ENCODE measurements around the gene ASGR2. TPM values are rescaled to one million over a fixed set of nuclear protein-coding genes. Genes with fewer than 3 reads are reported as not detected.

The ASGR2 gene
- total RNA-seq, 1 donor from 2014 or later = not detected

DNA sequence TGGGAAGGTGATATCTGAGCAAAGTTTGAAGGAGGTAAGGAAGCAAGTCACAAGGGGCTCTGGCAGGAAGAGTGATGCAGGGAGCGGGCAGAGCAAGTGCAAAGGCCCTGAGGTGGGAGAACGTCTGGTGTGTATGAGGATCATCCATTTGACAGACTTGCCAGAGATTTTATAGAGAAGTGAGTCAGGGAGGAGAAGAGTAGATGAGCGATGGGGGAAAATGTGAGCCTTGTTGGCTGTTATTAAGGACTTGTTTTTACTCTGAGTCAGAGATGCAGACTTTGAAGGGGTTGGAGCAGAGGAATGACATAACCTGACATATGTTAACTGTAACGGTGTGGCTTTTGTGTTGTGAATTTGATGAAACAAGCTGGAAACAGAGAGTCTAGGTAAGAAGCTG lies 31.0 kb downstream of the ASGR2 start:
- intact Hi-C loops (cut with micrococcal nuclease) = no loop called here
- Mint-ChIP-seq H3K27me3 (ENCODE audit: low read depth) (peaks cover 14% of the 10 kb centered on the region), H3K4me1 (ENCODE audit: low read depth) (peaks cover 15% of the 10 kb centered on the region), H3K9me3 (no peaks in the 10 kb centered on the region), H3K27ac (no peak overlapping the region), H3K36me3 (ENCODE audit: low read depth) (no peaks in the 10 kb centered on the region), H3K4me3 (ENCODE audit: low read depth) (no peak overlapping the region)
- no peak for DNase-seq (ENCODE audit: low spot score)

DNA sequence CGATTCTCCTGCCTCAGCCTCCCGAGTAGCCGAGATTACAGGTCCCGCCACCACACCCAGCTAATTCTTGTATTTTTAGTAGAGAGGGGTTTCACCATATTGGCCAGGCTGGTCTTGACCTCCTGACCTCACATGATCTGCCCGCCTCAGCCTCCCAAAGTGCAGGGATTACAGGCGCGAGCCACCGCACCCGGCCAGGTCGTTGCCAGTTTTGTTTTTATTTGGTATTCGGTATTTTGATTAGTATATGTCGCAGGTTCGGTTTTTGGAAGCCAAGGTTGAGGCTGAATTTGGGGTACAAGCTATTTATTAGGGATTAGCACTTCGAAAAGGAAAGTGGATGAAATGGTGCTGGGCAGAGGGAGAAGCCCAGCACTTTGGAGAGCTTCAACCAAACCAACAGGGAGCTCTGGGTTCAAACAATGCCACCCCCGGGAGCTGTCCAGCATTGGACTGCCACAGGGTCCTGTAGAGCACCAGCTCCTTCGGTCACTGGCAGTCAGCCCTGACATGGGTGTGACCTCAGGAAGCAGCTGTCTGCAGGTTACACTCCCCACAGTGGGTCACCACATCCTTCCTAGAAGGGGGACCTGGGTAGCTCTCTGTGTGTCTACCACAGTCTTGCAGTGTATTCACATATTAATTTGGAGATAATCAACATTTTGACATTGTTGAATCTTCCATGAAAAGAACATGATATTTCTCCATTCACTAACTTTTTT lies 33.1 kb downstream of the ASGR2 start:
- H3K4me3 Mint-ChIP-seq (ENCODE audit: low read depth) = no peak overlapping the region
- DNase-seq (ENCODE audit: low spot score) = peak; percentile 23
- no peaks in the 10 kb centered on the region for H3K36me3 Mint-ChIP-seq (ENCODE audit: low read depth)
- no peak overlapping the region for H3K27ac Mint-ChIP-seq
- no peaks in the 10 kb centered on the region for H3K9me3 Mint-ChIP-seq
- intact Hi-C loops (cut with micrococcal nuclease) = no loop called here
- H3K27me3 Mint-ChIP-seq (ENCODE audit: low read depth) = peaks cover 14% of the 10 kb centered on the region
- peaks cover 15% of the 10 kb centered on the region for H3K4me1 Mint-ChIP-seq (ENCODE audit: low read depth)

DNA sequence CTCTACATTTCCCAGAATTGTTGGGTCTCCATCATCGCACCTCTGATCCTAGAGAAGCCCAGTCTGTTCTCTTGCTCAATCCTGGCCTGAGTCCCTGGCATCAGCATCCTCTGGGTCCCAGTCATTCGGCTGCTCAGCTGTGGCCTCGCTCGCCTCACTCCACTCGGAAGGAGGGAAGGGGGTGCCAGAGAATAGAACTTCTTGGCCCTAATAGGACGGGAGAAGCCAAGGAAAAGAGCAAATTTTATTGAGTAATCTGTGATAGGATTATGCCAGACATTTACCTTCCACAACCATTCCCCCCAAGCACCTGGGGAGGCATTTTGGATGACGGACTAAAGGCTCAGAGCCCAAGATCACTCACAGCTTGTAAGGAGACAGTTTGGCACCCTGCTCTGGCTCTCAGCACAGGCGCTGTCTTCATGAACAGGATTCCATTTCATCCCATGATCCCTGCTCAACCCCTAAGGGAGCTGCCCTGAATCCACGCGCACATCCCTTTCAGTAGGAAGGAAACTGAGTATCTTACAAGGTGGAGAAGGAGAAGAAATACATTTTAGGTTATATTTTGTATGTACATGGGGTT lies 34.1 kb downstream of the ASGR2 start:
- Mint-ChIP-seq H3K4me3 (ENCODE audit: low read depth) (no peak overlapping the region), H3K4me1 (ENCODE audit: low read depth) (peaks cover 15% of the 10 kb centered on the region), H3K9me3 (no peaks in the 10 kb centered on the region), H3K36me3 (ENCODE audit: low read depth) (no peaks in the 10 kb centered on the region), H3K27me3 (ENCODE audit: low read depth) (peaks cover 14% of the 10 kb centered on the region), H3K27ac (no peak overlapping the region)
- DNase-seq (ENCODE audit: low spot score) = no peak
- intact Hi-C loops (cut with micrococcal nuclease) = no loop called here

DNA sequence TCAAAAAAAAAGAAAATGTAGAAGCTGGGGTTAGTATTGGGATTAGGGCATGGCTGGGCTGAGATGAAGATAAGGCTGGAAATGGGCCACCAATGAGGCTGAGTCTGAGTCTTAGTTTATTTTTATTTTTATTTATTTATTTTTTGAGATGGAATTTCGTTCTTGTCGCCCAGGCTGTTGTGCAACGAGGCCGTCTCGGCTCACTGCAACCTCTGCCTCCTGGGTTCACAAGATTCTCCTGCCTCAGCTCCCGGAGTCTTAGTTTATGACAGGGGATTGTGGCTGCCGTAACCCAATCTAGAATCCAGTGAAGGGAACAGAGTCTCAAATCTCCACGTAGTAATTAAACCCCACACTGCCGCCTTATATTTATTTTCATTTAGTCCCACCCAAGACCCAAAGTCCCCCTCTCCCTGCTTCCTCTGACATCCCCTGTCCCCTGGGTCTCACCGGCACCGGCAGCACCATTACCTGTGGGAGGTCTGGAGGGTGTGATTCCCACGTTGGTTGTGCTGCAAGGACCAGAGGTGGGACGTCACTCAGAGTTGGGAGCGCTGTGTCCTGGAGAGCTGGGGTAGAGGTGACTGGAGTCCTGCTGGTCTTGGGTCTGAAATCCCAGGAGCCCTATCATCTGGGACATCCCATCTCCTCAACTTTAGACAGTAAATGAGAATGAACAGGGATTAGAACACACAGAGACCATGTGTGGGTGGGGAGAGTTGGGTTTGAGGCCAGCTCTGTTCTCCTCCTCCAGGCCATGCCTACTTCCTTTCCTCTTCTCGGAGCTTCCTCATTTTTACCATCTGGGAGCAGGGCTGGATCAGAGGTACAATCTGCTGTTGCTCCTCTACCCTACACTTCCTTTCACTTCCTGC lies 34.8 kb downstream of the ASGR2 start, which contains the start of gene CLEC10A:
TSS of gene CLEC10A (minus strand) at position 671 of the 875 bp plus-strand sequence. CDS start 1,439 bp downstream, outside the sequence.
- intact Hi-C loops (cut with micrococcal nuclease) = no loop called here
- Mint-ChIP-seq H3K36me3 (ENCODE audit: low read depth) (no peaks in the 10 kb centered on the region), H3K4me3 (ENCODE audit: low read depth) (no peak within 1 kb of the TSS), H3K27me3 (ENCODE audit: low read depth) (peaks cover 14% of the 10 kb centered on the region), H3K9me3 (no peaks in the 10 kb centered on the region), H3K4me1 (ENCODE audit: low read depth) (peaks cover 15% of the 10 kb centered on the region), H3K27ac (no peak within 1 kb of the TSS)
- no peak for DNase-seq (ENCODE audit: low spot score)

DNA sequence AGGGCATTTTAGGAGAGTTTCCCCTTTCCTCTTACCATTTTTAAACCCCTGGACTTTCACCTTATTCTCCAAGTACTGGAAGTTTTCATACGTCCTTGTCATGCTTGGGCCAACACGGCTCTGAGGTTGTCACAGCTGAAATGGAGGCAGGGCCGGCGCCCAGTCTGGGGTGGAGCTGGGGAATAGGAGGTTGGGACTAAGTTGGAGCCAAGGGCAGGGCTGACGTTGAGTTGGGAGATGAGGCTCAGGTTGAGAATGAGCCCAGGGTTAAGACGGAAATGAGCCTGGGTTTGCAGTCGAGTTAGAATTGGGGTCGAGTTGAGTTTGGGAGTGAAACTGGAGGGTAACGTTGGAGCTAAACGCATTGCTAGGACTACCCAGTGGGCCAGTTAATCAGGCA lies 35.9 kb downstream of the ASGR2 start:
- H3K27me3 Mint-ChIP-seq (ENCODE audit: low read depth) = peaks cover 7% of the 10 kb centered on the region
- no peaks in the 10 kb centered on the region for H3K36me3 Mint-ChIP-seq (ENCODE audit: low read depth)
- no peak overlapping the region for H3K4me3 Mint-ChIP-seq (ENCODE audit: low read depth)
- no peaks in the 10 kb centered on the region for H3K9me3 Mint-ChIP-seq
- peaks cover 11% of the 10 kb centered on the region for H3K4me1 Mint-ChIP-seq (ENCODE audit: low read depth)
- H3K27ac Mint-ChIP-seq = no peak overlapping the region
- intact Hi-C loops (cut with micrococcal nuclease) = no loop called here
- no peak for DNase-seq (ENCODE audit: low spot score)

DNA sequence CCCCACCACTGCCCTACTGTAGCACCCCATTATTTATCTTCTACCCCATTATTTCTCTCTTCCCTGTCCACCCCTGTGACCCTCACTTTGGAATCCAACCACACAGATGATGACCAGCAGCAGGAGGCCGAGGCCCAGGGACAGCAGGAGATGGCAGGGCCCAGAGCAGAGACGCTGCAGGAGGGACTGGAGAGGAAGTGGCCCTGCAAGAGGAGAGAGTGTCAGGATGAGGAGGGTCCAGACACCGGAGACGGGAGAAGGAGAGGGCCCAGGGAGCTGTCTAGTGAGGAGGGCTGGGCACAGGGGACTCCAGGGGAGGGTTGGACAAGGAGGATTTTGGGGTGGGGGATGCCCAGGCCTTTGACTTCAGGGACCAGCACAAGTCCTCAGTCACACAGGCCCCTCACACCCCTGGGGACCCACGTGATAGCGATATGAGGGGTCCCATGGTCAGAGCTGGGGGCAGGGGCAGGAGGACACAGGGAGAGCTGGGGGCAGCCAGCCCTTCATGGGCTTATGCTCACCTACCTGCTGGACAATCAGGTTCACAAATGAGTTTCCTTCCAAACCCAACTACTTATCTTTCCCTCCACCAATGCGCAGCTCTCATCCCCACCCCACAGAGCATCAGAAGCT lies 36.6 kb downstream of the ASGR2 start:
- Mint-ChIP-seq H3K27me3 (ENCODE audit: low read depth) (peaks cover 5% of the 10 kb centered on the region), H3K9me3 (no peaks in the 10 kb centered on the region), H3K4me3 (ENCODE audit: low read depth) (no peak overlapping the region), H3K27ac (no peak overlapping the region), H3K4me1 (ENCODE audit: low read depth) (peaks cover 9% of the 10 kb centered on the region), H3K36me3 (ENCODE audit: low read depth) (no peaks in the 10 kb centered on the region)
- intact Hi-C loops (cut with micrococcal nuclease) = no loop called here
- DNase-seq (ENCODE audit: low spot score) = no peak

DNA sequence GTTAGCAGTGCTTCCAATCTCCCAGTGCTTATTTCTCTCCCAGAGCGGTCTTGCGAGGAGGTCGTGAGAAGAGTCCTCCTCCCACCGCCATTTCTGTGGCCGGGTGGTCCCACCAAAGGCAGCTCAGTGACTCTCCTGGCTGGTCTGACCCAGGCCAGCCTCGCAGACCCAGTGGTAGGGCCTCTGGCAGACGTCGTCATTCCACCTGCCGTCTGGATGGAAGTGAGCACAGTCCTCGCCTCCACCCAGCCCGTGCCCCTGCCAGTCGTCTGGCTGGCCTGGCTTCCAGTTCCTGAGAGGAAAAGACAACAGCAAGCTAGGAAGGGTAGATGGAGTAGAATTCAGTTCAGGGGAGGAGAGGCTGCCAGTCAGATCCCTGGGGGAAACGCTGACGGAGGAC lies 39.7 kb downstream of the ASGR2 start:
- H3K27me3 Mint-ChIP-seq (ENCODE audit: low read depth) = peaks cover 3% of the 10 kb centered on the region
- intact Hi-C loops (cut with micrococcal nuclease) = no loop called here

DNA sequence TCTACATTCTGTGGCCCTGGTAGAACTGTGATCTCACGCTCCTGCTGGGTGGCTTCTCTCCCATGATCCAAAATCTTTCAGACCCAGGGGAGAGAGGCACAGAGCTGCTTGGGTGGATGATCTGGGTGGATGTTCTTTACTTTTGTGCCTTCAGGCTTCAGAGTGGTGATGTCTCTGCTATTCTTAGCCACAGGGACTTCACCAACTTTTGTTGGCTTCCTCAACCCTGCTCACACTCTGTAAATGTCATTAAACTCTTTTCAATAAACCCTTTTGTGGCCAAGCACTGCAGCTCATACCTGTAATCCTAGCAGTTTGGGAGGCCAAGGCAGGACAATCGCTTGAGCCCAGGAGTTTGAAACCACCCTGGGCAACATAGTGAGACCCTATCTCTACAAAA lies 42.2 kb downstream of the ASGR2 start:
- no peaks in the 10 kb centered on the region for H3K36me3 Mint-ChIP-seq (ENCODE audit: low read depth)
- DNase-seq (ENCODE audit: low spot score) = no peak
- no peak overlapping the region for H3K4me3 Mint-ChIP-seq (ENCODE audit: low read depth)
- no peaks in the 10 kb centered on the region for H3K4me1 Mint-ChIP-seq (ENCODE audit: low read depth)
- peaks cover 8% of the 10 kb centered on the region for H3K9me3 Mint-ChIP-seq
- no peak overlapping the region for H3K27ac Mint-ChIP-seq
- peaks cover 3% of the 10 kb centered on the region for H3K27me3 Mint-ChIP-seq (ENCODE audit: low read depth)
- intact Hi-C loops (cut with micrococcal nuclease) = no loop called here

More for the DNA sequence above, 39.7 kb downstream of the ASGR2 start:
- H3K36me3 Mint-ChIP-seq (ENCODE audit: low read depth) = no peaks in the 10 kb centered on the region
- no peaks in the 10 kb centered on the region for H3K9me3 Mint-ChIP-seq
- no peak overlapping the region for H3K27ac Mint-ChIP-seq
- DNase-seq (ENCODE audit: low spot score) = no peak
- H3K4me1 Mint-ChIP-seq (ENCODE audit: low read depth) = no peaks in the 10 kb centered on the region
- no peak overlapping the region for H3K4me3 Mint-ChIP-seq (ENCODE audit: low read depth)

DNA sequence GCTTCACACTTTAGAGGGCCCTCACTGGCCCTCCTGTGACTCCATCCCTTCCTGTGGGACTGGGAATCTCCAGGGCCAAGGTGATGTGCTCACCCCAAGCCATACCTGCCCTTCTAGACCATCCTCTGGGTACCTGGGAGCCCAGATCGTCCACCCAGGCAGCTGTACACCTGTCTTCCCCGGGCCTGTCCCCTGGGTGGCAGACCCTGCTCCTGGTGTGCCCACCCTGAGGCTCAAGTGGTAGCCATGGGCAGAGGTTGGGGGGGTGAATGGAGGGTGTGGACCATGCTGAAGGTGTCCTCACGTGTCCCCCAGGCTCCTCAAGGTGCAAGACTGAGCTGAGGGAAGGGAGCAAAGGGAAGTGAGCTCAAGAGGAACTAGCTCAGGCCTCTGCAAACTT lies 43.9 kb downstream of the ASGR2 start:
- Mint-ChIP-seq H3K4me1 (ENCODE audit: low read depth) (no peaks in the 10 kb centered on the region), H3K27ac (no peak overlapping the region), H3K27me3 (ENCODE audit: low read depth) (peaks cover 3% of the 10 kb centered on the region), H3K4me3 (ENCODE audit: low read depth) (no peak overlapping the region), H3K9me3 (peaks cover 8% of the 10 kb centered on the region), H3K36me3 (ENCODE audit: low read depth) (no peaks in the 10 kb centered on the region)
- intact Hi-C loops (cut with micrococcal nuclease) = no loop called here
- no peak for DNase-seq (ENCODE audit: low spot score)

DNA sequence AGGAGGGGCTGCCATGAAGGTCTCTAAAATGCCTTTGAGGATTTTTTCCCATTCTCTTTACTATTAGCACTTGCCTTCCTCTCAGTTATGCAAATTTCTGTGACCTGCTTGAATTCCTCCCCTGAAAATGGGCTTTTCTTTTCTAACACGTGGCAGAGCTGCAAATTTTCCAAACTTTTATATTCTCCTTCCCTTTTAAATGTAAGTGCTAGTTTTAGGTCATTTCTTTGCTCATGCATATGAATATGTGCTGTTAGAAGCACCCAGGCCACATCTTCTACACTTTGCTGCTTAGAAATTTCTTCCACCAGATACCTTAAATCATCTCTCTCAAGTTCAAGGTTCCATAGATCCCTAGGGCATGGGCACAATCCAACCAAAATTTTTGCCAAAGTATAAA lies 46.4 kb downstream of the ASGR2 start:
- Mint-ChIP-seq H3K4me1 (ENCODE audit: low read depth) (no peaks in the 10 kb centered on the region), H3K36me3 (ENCODE audit: low read depth) (no peaks in the 10 kb centered on the region)

DNA sequence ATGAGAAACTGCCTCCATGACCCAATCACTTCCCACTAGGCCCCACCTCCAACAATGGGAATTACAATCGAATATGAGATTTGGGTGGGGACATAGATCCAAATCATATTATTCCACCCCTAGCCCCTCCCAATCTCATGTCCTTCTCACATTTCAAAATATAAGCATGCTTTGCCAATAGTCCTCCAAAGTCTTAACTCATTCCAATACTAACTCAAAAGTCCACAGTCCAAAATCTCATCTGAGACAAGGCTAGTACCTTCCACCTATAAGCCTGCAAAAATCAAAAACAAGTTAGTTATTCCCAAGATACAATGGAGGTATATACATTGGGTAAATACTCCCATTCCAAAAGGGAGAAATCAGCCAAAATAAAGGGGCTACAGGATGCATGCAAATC lies 47.4 kb downstream of the ASGR2 start:
- H3K9me3 Mint-ChIP-seq = peaks cover 8% of the 10 kb centered on the region
- H3K27me3 Mint-ChIP-seq (ENCODE audit: low read depth) = peaks cover 3% of the 10 kb centered on the region
- intact Hi-C loops (cut with micrococcal nuclease) = no loop called here
- H3K27ac Mint-ChIP-seq = no peak overlapping the region
- no peaks in the 10 kb centered on the region for H3K4me1 Mint-ChIP-seq (ENCODE audit: low read depth)
- no peak for DNase-seq (ENCODE audit: low spot score)
- no peak overlapping the region for H3K4me3 Mint-ChIP-seq (ENCODE audit: low read depth)
- no peaks in the 10 kb centered on the region for H3K36me3 Mint-ChIP-seq (ENCODE audit: low read depth)

More for the DNA sequence above, 46.4 kb downstream of the ASGR2 start:
- no peak for DNase-seq (ENCODE audit: low spot score)
- Mint-ChIP-seq H3K27me3 (ENCODE audit: low read depth) (peaks cover 3% of the 10 kb centered on the region), H3K4me3 (ENCODE audit: low read depth) (no peak overlapping the region), H3K9me3 (peaks cover 8% of the 10 kb centered on the region), H3K27ac (no peak overlapping the region)
- intact Hi-C loops (cut with micrococcal nuclease) = no loop called here

DNA sequence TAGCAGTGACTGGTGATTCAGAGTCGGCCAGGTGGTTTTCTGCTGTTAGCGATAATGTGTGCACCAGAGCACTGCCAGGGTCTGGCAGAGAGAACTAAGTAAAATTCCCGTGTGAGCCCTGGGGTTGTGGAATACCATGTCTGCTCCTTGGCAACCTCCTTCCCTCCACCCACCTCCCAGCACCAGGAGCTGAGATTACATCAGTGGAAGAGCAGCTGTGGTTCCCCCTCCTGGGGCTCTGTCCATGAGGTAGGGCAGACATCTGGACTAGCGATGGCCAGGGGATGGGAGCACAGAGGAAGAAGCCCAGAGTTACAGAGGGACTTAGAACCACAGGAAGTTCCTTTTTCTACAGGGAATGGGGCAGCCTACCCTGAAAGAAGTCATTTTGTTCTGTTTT lies 50.4 kb downstream of the ASGR2 start:
- no peak overlapping the region for H3K4me3 Mint-ChIP-seq (ENCODE audit: low read depth)
- intact Hi-C loops (cut with micrococcal nuclease) = no loop called here
- peaks cover 8% of the 10 kb centered on the region for H3K9me3 Mint-ChIP-seq
- H3K27ac Mint-ChIP-seq = no peak overlapping the region
- no peaks in the 10 kb centered on the region for H3K36me3 Mint-ChIP-seq (ENCODE audit: low read depth)
- DNase-seq (ENCODE audit: low spot score) = no peak
- peaks cover 7% of the 10 kb centered on the region for H3K4me1 Mint-ChIP-seq (ENCODE audit: low read depth)
- peaks cover 2% of the 10 kb centered on the region for H3K27me3 Mint-ChIP-seq (ENCODE audit: low read depth)
